OCI-LY1 (cell line): ENCODE measurements around the gene ZNF816.
A peak's percentile ranks its signal among the peaks of the same experiment; 100 is the strongest.
"Not testable (repeated sequence)": the region's sequence is repeated elsewhere in the genome, so short reads cannot be mapped to it uniquely, and the experiment has no call there.

ENCODE experiments used
- H2AFZ ChIP-seq: fragments of 200-600 bp; sonication (generic), shearing (Covaris generic); 2 replicates; pipeline ENCODE4 v1.6.0; 2014; ENCODE audit warnings: antibody characterized with exemption, mild to moderate bottlenecking, low read length
- H3F3A ChIP-seq: fragments of 200-600 bp; sonication (generic), shearing (Covaris generic); 2 replicates; pipeline ENCODE4 v1.6.0; 2014; ENCODE audit warnings: mild to moderate bottlenecking, antibody characterized with exemption, low read length, moderate library complexity; ENCODE audit not compliant: insufficient read depth
- H3K27ac ChIP-seq: fragments of 200-600 bp; sonication (generic); 2 replicates; pipeline ENCODE4 v1.5.1; 2014; ENCODE audit warnings: low read length, mixed run types, mild to moderate bottlenecking, low read depth; ENCODE audit not compliant: poor library complexity, severe bottlenecking
- H3K27me3 ChIP-seq: fragments of 200-600 bp; sonication (generic); 2 replicates; pipeline ENCODE4 v1.6.0; 2014; ENCODE audit warnings: antibody characterized with exemption, mild to moderate bottlenecking, low read length, moderate library complexity; ENCODE audit not compliant: insufficient read depth
- H3K36me3 ChIP-seq: fragments of 200-600 bp; sonication (generic); 2 replicates; pipeline ENCODE4 v1.6.1; 2014; ENCODE audit warnings: mild to moderate bottlenecking, antibody characterized with exemption, low read length, moderate library complexity, mixed read lengths; ENCODE audit not compliant: insufficient read depth
- H3K4me1 ChIP-seq: fragments of 200-600 bp; sonication (generic); 2 replicates; pipeline ENCODE4 v1.5.1; 2014; ENCODE audit warnings: mild to moderate bottlenecking, low read length, moderate library complexity; ENCODE audit not compliant: insufficient read depth, severe bottlenecking
- H3K4me2 ChIP-seq: fragments of 200-600 bp; sonication (generic), shearing (Covaris generic); 2 replicates; pipeline ENCODE4 v1.6.1; 2014; ENCODE audit warnings: low read length
- H3K4me3 ChIP-seq: fragments of 200-600 bp; sonication (generic); 2 replicates; pipeline ENCODE4 v1.5.1; 2014; ENCODE audit warnings: low read length, low read depth, mild to moderate bottlenecking, mixed read lengths; ENCODE audit not compliant: poor library complexity, severe bottlenecking
- H3K79me2 ChIP-seq: fragments of 200-600 bp; shearing (Covaris generic); 2 replicates; pipeline ENCODE4 v1.6.1; 2016; ENCODE audit warnings: mixed run types, low read length, mixed read lengths; ENCODE audit not compliant: insufficient read depth
- H3K9ac ChIP-seq: fragments of 200-600 bp; sonication (generic), shearing (Covaris generic); 2 replicates; pipeline ENCODE4 v1.6.1; 2014; ENCODE audit warnings: mild to moderate bottlenecking, low read length, mixed read lengths
- H3K9me2 ChIP-seq: fragments of 200-600 bp; sonication (generic), shearing (Covaris generic); 2 replicates; pipeline ENCODE4 v1.6.1; 2014; ENCODE audit warnings: low read depth, mild to moderate bottlenecking, low read length, mixed read lengths
- H3K9me3 ChIP-seq: fragments of 200-600 bp; shearing (Covaris generic); 2 replicates; pipeline ENCODE4 v1.6.1; 2014; ENCODE audit warnings: low read length, mixed read lengths
- H4K20me1 ChIP-seq: fragments of 200-600 bp; sonication (generic), shearing (Covaris generic); 2 replicates; pipeline ENCODE4 v1.6.0; 2016; ENCODE audit warnings: mild to moderate bottlenecking, low read length; ENCODE audit not compliant: insufficient read depth
- CTCF ChIP-seq: fragments of 200-600 bp; sonication (generic), shearing (Covaris generic); IDR thresholded peaks from 2 replicates; pipeline ENCODE4 v1.5.1; 2017; ENCODE audit warnings: mild to moderate bottlenecking, antibody characterized with exemption, low read length, moderate library complexity, mixed read lengths
- EZH2 ChIP-seq: fragments of 200-600 bp; sonication (generic), shearing (Covaris generic); IDR thresholded peaks from 2 replicates; pipeline ENCODE4 v1.8.0; 2017; ENCODE audit warnings: borderline replicate concordance, mixed run types, mild to moderate bottlenecking, antibody characterized with exemption, low read length, moderate library complexity, mixed read lengths

The ZNF816 gene

DNA sequence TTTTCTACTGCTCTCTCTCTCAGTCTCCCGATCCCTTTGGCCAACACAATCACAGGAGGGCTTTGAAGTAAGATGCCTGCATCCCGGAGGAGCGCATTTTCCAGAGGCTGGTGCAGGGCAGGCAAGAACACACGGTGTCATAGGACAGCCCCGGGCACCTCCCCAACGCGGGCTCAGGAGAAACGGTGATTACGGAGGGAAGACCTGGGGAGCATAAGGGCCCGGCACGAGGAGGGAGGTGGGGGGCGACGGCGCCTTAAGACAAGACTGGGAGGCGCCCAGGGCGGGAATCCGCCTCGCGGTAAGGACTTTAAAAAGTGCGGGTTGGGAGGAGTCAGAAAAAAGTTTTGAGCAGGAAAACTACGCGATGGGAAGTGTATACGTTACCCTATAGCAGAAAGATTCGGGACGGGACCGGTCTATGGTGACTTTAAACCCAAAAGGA lies 20.7 kb downstream of the ZNF816 start:
- H3K79me2 ChIP-seq, result no peaks in the 10 kb centered on the region

DNA sequence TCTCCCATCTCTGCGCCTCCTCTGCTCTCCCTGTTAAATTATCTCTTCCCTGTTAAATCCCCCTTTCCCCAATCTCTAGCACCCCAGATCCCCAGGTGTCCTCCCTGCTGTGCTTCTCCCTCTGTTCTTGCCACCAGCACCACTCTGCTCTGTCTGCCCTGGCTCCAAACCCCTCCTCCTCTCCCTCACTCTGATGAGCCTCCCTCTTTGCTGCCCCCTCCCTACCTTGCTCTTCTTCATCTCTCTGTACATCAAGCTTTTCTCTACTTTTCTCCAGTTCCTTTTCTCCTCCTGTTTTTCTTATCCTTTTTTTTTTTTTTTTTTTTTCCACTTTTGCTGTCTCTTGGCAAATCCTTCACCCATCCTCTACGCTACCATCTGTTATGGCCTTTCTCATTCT lies 21.2 kb downstream of the ZNF816 start:
- Histone ChIP-seq H3K4me2 (peak overlapping the region; percentile 73), H3K4me3 (peak overlapping the region; percentile 76), H3K36me3 (peaks cover 20% of the 10 kb centered on the region), H3K9ac (peak overlapping the region; percentile 69), H3K27ac (peak overlapping the region; percentile 9)
- not testable (repeated sequence) for H2AFZ ChIP-seq, H3K9me2 ChIP-seq, H4K20me1 ChIP-seq, H3F3A ChIP-seq, H3K27me3 ChIP-seq, H3K4me1 ChIP-seq, H3K79me2 ChIP-seq, H3K9me3 ChIP-seq

More for the DNA sequence above, 20.7 kb downstream of the ZNF816 start:
- H4K20me1 ChIP-seq, result no peaks in the 10 kb centered on the region
- TF ChIP-seq EZH2, result no peak
- no peak for TF ChIP-seq CTCF
- no peak overlapping the region; the same call in 1 of the 2 replicates for H2AFZ ChIP-seq
- H3K9me3 ChIP-seq, result peaks cover 10% of the 10 kb centered on the region
- H3K9me2 ChIP-seq, result no peaks in the 10 kb centered on the region
- no peaks in the 10 kb centered on the region for H3F3A ChIP-seq
- H3K27ac ChIP-seq, result peak overlapping the region; percentile 9
- H3K4me1 ChIP-seq, result peaks cover 9% of the 10 kb centered on the region
- peak overlapping the region; percentile 73 for H3K4me2 ChIP-seq
- H3K36me3 ChIP-seq, result peaks cover 16% of the 10 kb centered on the region
- peak overlapping the region; percentile 76 for H3K4me3 ChIP-seq
- H3K27me3 ChIP-seq, result no peaks in the 10 kb centered on the region
- H3K9ac ChIP-seq, result peak overlapping the region; percentile 69

- not testable (repeated sequence) for H3K27me3 ChIP-seq, H3K9me3 ChIP-seq, H3K79me2 ChIP-seq, H2AFZ ChIP-seq, H3K27ac ChIP-seq, H3K9me2 ChIP-seq, H3K4me2 ChIP-seq, H3F3A ChIP-seq, H3K4me3 ChIP-seq, H3K9ac ChIP-seq, H4K20me1 ChIP-seq, H3K4me1 ChIP-seq
- H3K36me3 ChIP-seq, result peaks cover 27% of the 10 kb centered on the region
Observed at GRCh38 chr19:52940905-52941304, 21.8 kb downstream of the ZNF816 start.

DNA sequence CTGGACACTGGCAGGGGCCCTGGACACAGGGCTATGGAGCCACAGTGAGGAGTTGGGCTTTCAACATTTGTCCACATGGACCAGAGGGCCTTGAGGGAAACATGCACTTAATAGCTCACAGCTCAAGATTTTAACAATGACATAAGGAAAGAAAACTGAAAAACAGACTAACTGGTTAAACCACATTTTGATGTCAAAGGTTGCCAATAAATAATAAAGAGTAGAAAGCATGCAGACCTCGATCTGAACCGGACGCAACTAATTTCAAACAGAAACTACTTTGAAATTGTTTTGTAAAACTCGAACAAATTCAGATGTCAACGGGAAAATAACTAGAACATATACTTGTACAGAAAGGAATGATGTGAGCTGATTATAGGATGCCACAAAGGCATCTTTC lies 23.9 kb downstream of the ZNF816 start:
- no peak for TF ChIP-seq CTCF
- TF ChIP-seq EZH2, result no peak
- H2AFZ ChIP-seq, result no peak overlapping the region
- no peaks in the 10 kb centered on the region for H3F3A ChIP-seq
- no peaks in the 10 kb centered on the region for H3K27me3 ChIP-seq
- no peak overlapping the region for H3K9ac ChIP-seq
- peaks cover 43% of the 10 kb centered on the region for H3K36me3 ChIP-seq
- H3K9me3 ChIP-seq, result peaks cover 6% of the 10 kb centered on the region; the same call in 1 of the 2 replicates
- no peak overlapping the region for H3K4me2 ChIP-seq
- H3K4me3 ChIP-seq, result no peak overlapping the region
- no peaks in the 10 kb centered on the region for H4K20me1 ChIP-seq
- H3K79me2 ChIP-seq, result no peaks in the 10 kb centered on the region
- H3K9me2 ChIP-seq, result no peaks in the 10 kb centered on the region
- H3K4me1 ChIP-seq, result peaks cover 9% of the 10 kb centered on the region
- H3K27ac ChIP-seq, result no peak overlapping the region
